VCaP (cell line): ENCODE data around the gene SERPINE2.

Experiments used
- H3K27ac ChIP-seq: fragments of 450-650 bp; 2 replicates; pipeline ENCODE4 v1.5.1; 2017
- TF ChIP-seq, protein P1 (sequence below): fragments of 450-650 bp; conservative IDR thresholded peaks from 2 replicates; pipeline ENCODE4 v1.5.1; 2017; ENCODE audit warnings: mild to moderate bottlenecking, moderate library complexity

The SERPINE2 gene

GRCh38 chr2:224039080-224039769, at the start of gene SERPINE2:
Gene SERPINE2, minus strand, starts transcription at chr2:224039286. Its CDS starts 37,386 bp downstream, at chr2:224001900.
- H3K27ac ChIP-seq, result peak within 1 kb of the TSS; percentile 32; the same call in 1 of the 2 replicates
- TF ChIP-seq, protein P1, sequence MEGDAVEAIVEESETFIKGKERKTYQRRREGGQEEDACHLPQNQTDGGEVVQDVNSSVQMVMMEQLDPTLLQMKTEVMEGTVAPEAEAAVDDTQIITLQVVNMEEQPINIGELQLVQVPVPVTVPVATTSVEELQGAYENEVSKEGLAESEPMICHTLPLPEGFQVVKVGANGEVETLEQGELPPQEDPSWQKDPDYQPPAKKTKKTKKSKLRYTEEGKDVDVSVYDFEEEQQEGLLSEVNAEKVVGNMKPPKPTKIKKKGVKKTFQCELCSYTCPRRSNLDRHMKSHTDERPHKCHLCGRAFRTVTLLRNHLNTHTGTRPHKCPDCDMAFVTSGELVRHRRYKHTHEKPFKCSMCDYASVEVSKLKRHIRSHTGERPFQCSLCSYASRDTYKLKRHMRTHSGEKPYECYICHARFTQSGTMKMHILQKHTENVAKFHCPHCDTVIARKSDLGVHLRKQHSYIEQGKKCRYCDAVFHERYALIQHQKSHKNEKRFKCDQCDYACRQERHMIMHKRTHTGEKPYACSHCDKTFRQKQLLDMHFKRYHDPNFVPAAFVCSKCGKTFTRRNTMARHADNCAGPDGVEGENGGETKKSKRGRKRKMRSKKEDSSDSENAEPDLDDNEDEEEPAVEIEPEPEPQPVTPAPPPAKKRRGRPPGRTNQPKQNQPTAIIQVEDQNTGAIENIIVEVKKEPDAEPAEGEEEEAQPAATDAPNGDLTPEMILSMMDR, result peak; percentile 49

DNA sequence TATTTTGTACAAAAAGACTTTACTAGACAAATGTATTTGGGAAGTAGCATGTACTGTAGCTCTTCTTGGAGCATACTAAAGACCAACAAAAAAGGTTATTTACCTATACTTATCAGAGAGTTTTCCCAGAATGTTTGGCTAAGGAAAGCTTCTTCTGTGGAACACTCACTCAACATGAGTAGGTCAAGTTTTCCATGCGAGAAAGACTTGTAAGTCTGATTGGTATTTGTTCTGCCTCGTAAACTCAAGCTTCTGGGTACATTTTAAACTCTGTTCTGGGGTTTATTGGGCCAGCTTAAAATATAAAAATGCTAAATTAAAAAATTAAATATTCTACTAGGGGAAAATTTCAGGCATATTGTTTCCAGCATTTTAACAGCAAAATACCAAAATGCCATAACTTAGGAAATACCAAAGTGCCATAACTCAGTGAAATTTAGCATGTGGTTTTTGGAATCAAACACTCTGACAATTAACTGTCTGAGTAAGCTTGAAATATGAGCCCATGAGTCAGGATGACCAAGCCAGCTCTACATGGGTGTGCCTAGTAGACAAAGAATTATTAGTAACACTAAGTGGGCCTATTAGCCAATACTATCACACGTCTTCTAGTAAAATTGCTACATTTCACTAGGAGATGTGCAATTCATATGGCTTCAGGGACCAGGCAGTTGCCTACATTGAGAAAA, 47.3 kb upstream of the SERPINE2 start:
- H3K27ac ChIP-seq, result no peak overlapping the region
- TF ChIP-seq, protein P1, result no peak

DNA sequence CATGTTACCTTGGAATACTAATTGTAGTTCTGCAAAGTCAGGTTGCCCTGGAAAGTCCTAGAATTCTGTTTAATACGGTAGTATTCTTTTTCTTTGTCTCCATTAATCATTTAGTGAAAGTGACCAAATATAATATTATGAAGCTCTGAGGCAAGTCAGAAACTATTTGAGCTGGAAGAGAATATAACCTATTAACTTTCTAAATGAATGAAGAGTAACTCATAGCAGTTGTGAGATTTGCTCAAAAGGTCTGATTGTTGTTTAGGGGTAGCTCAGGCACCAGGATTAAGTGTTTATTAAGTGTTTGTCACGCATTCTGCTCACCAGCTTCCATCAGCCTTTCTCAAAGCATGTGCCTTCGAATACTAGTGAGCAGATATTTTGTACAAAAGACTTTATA, 46.7 kb upstream of the SERPINE2 start:
- TF ChIP-seq, protein P1, result no peak
- no peak overlapping the region for H3K27ac ChIP-seq

DNA sequence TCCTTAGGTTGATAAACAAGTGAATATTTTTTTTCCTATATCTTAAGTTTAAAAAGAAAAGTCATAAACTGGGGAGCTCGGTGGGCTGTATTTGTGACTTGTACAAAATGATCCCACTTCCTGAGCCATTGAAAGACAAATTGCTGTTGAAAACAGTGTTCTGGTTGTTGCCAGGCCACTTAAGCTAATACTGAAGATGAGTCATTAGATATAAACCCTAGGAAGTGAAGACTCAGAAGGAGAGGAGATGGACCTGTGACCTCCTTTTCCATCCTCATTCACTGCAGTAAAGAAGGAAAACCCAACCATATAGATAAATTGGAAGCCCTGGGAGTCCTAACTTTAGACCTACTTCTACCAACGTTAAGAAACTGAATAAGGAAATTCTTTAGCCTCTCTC, 46.2 kb upstream of the SERPINE2 start:
- TF ChIP-seq, protein P1, result no peak
- H3K27ac ChIP-seq, result no peak overlapping the region

- TF ChIP-seq, protein P1, result no peak
- H3K27ac ChIP-seq, result no peak overlapping the region
These were observed 45.3 kb upstream of the SERPINE2 start for GRCh38 chr2:224084266-224084892.

GRCh38 chr2:224083638-224084037, 44.6 kb upstream of the SERPINE2 start:
- TF ChIP-seq, protein P1, result no peak
- H3K27ac ChIP-seq, result no peak overlapping the region

GRCh38 chr2:224078656-224079055, 39.6 kb upstream of the SERPINE2 start:
- TF ChIP-seq, protein P1, result no peak
- H3K27ac ChIP-seq, result no peak overlapping the region
